H1 (cell line): ENCODE data around the gene RASGRP4. TPM values are rescaled to one million over a fixed set of nuclear protein-coding genes. Genes with fewer than 3 reads are reported as not detected.

ENCODE experiments used
- CTCF ChIA-PET: fragments of 300-600 bp; sonication (Branson Sonifier 250); formaldehyde crosslinking; loops from one replicate; lab custom pipeline; 2021; ENCODE audit not compliant: partially characterized antibody; lab: Charles Lee
- POLR2A ChIA-PET: fragments of 300-600 bp; sonication (Branson Sonifier 250); formaldehyde crosslinking; loops from one replicate; lab custom pipeline; 2021; ENCODE audit warnings: inconsistent platforms; ENCODE audit not compliant: partially characterized antibody; lab: Charles Lee
- DNase-seq, 2 experiments: peaks; one replicate each; pipeline versions ENCODE4 v3.0.0 to v3.0.0-alpha.2; 2010 to 2022; ENCODE audit warnings: low spot score in 2 of 2, low read depth in 1 of 2, mixed read lengths in 1 of 2
- FAIRE-seq: peaks from 2 replicates; lab custom pipeline; 2011; peaks lifted over from hg19 to GRCh38; lab: Jason Lieb, UNC
- H2AFZ ChIP-seq: 2 replicates; pipeline ENCODE4 v1.8.1; 2012; ENCODE audit warnings: low read length, inconsistent platforms
- H2AK5ac ChIP-seq: 2 replicates; pipeline ENCODE4 v1.6.1; 2013; ENCODE audit warnings: low read depth, low read length
- H2BK120ac ChIP-seq: replicated peaks from 2 replicates; pipeline ENCODE3; 2013; ENCODE audit warnings: low read depth, low read length, inconsistent platforms
- H2BK12ac ChIP-seq: 2 replicates; pipeline ENCODE4 v1.6.1; 2013; ENCODE audit warnings: low read depth, low read length
- H2BK15ac ChIP-seq: 2 replicates; pipeline ENCODE4 v1.6.1; 2013; ENCODE audit warnings: low read length
- H2BK20ac ChIP-seq: 2 replicates; pipeline ENCODE4 v1.6.1; 2013; ENCODE audit warnings: low read length
- H2BK5ac ChIP-seq: 2 replicates; pipeline ENCODE4 v1.6.1; 2013; ENCODE audit warnings: low read depth, low read length
- H3K14ac ChIP-seq: 2 replicates; pipeline ENCODE4 v1.6.1; 2013; ENCODE audit warnings: inconsistent platforms; ENCODE audit not compliant: insufficient read length
- H3K18ac ChIP-seq: 2 replicates; pipeline ENCODE4 v1.6.1; 2013; ENCODE audit warnings: low read length; ENCODE audit errors: extremely low read depth
- H3K23ac ChIP-seq: 2 replicates; pipeline ENCODE4 v1.6.1; 2013; ENCODE audit warnings: inconsistent platforms; ENCODE audit not compliant: insufficient read length
- H3K23me2 ChIP-seq: 2 replicates; pipeline ENCODE4 v1.6.1; 2013; ENCODE audit warnings: low read depth, low read length
- H3K27ac ChIP-seq: 2 replicates; pipeline ENCODE4 v1.6.1; 2011; ENCODE audit warnings: low read depth, low read length, inconsistent platforms
- H3K27me3 ChIP-seq, 4 experiments: replicated peaks in 1 of 4; 1 replicate in 1 of 4; 2 replicates in 3 of 4; pipeline versions ENCODE4 v1.6.1 to v1.8.1; 2011 to 2013; ENCODE audit warnings: low read length in 3 of 4, mild to moderate bottlenecking in 3 of 4, inconsistent platforms in 2 of 4, mixed read lengths in 2 of 4, moderate library complexity in 1 of 4; ENCODE audit not compliant: control insufficient read depth in 3 of 4, insufficient read depth in 3 of 4; ENCODE audit errors: extremely low read depth in 1 of 4
- H3K36me3 ChIP-seq, 4 experiments: 2 replicates each; pipeline versions ENCODE4 v1.6.1 to v1.8.1; 2011 to 2013; ENCODE audit warnings: mild to moderate bottlenecking in 4 of 4, low read length in 3 of 4, moderate library complexity in 2 of 4, control low read depth in 1 of 4, inconsistent platforms in 1 of 4; ENCODE audit not compliant: insufficient read depth in 4 of 4, control insufficient read depth in 2 of 4
- H3K4ac ChIP-seq: replicated peaks from 2 replicates; pipeline ENCODE3; 2013; ENCODE audit warnings: low read length, low read depth, mixed read lengths, inconsistent platforms; ENCODE audit not compliant: insufficient read length
- H3K4me1 ChIP-seq, 4 experiments: replicated peaks in 1 of 4; 1 replicate in 1 of 4; 2 replicates in 3 of 4; pipeline versions ENCODE4 v1.6.1 to v1.8.1; 2011 to 2013; ENCODE audit warnings: low read length in 3 of 4, inconsistent platforms in 2 of 4, mixed read lengths in 1 of 4; ENCODE audit not compliant: insufficient read depth in 4 of 4, control insufficient read depth in 3 of 4
- H3K4me2 ChIP-seq, 2 experiments: 2 replicates each; pipeline versions ENCODE4 v1.6.1 to v1.8.1; 2011 to 2013; ENCODE audit warnings: low read depth in 2 of 2, low read length in 2 of 2, control low read depth in 1 of 2, inconsistent platforms in 1 of 2, mild to moderate bottlenecking in 1 of 2; ENCODE audit not compliant: insufficient read depth in 1 of 2
- H3K4me3 ChIP-seq, 4 experiments: fragments of 200-600, 300-600 bp in 1 of 4; sonication (generic), shearing (Covaris generic), sonication (Bioruptor Twin) in 1 of 4; 2 replicates each; pipeline versions ENCODE4 v1.5.1 to v1.8.1; 2011 to 2016; ENCODE audit warnings: low read length in 4 of 4, low read depth in 3 of 4, control low read depth in 2 of 4, inconsistent platforms in 2 of 4, mild to moderate bottlenecking in 2 of 4, mixed read lengths in 1 of 4, moderate library complexity in 1 of 4; ENCODE audit not compliant: insufficient read depth in 2 of 4; ENCODE audit errors: extremely low read depth in 1 of 4
- H3K56ac ChIP-seq: replicated peaks from 2 replicates; pipeline ENCODE3; 2013; ENCODE audit warnings: low read depth, mild to moderate bottlenecking, mixed read lengths, low read length, inconsistent platforms; ENCODE audit not compliant: insufficient read length
- H3K79me1 ChIP-seq: 2 replicates; pipeline ENCODE4 v1.6.1; 2013; ENCODE audit warnings: low read depth, low read length, control low read depth
- H3K79me2 ChIP-seq, 2 experiments: 2 replicates each; pipeline versions ENCODE4 v1.6.1 to v1.8.1; 2012 to 2013; ENCODE audit warnings: low read length in 2 of 2, mild to moderate bottlenecking in 2 of 2, inconsistent platforms in 1 of 2; ENCODE audit not compliant: insufficient read depth in 2 of 2, control insufficient read depth in 1 of 2
- H3K9ac ChIP-seq, 4 experiments: replicated peaks in 1 of 4; 1 replicate in 1 of 4; 2 replicates in 3 of 4; pipeline versions ENCODE4 v1.6.1 to v1.8.1; 2011 to 2013; ENCODE audit warnings: low read depth in 3 of 4, low read length in 3 of 4, control low read depth in 2 of 4, mild to moderate bottlenecking in 2 of 4, moderate library complexity in 2 of 4, inconsistent platforms in 1 of 4; ENCODE audit errors: extremely low read depth in 1 of 4
- H3K9me3 ChIP-seq, 2 experiments: 2 replicates each; pipeline versions ENCODE4 v1.6.1 to v1.8.1; 2012 to 2013; ENCODE audit warnings: mild to moderate bottlenecking in 2 of 2, moderate library complexity in 2 of 2, control low read depth in 1 of 2, inconsistent platforms in 1 of 2, low read depth in 1 of 2, low read length in 1 of 2, mixed read lengths in 1 of 2; ENCODE audit not compliant: insufficient read depth in 2 of 2
- H4K20me1 ChIP-seq, 2 experiments: replicated peaks in 1 of 2; 2 replicates each; pipeline versions ENCODE3 to v1.8.1; 2011 to 2013; ENCODE audit warnings: inconsistent platforms in 2 of 2, low read length in 2 of 2, mild to moderate bottlenecking in 1 of 2; ENCODE audit not compliant: insufficient read depth in 2 of 2, control insufficient read depth in 1 of 2
- H4K5ac ChIP-seq: 2 replicates; pipeline ENCODE4 v1.6.1; 2013; ENCODE audit warnings: low read length, low read depth, mixed read lengths, inconsistent platforms; ENCODE audit not compliant: insufficient read length
- H4K8ac ChIP-seq: 2 replicates; pipeline ENCODE4 v1.8.0; 2013; ENCODE audit warnings: mild to moderate bottlenecking, moderate library complexity, low read length, inconsistent platforms; ENCODE audit not compliant: insufficient read depth; ENCODE audit errors: extremely low read depth
- H4K91ac ChIP-seq: replicated peaks from 2 replicates; pipeline ENCODE3; 2013; ENCODE audit warnings: low read length, mixed read lengths, inconsistent platforms; ENCODE audit not compliant: insufficient read length
- ASH2L ChIP-seq: fragments of 200-600, 300-600 bp; sonication (generic); IDR thresholded peaks from one replicate; pipeline ENCODE4 v1.7.1; 2017; ENCODE audit warnings: low read length
- CBX8 ChIP-seq: fragments of 300-800, 300-1000 bp; sonication (generic); IDR thresholded peaks from 2 replicates; pipeline ENCODE4 v1.7.1; 2016; ENCODE audit warnings: low read depth, low read length, borderline replicate concordance
- CTBP2 ChIP-seq: IDR thresholded peaks from 2 replicates; pipeline ENCODE4 v1.7.0; 2011; ENCODE audit warnings: borderline replicate concordance, mild to moderate bottlenecking, moderate library complexity, mixed read lengths, low read length; ENCODE audit not compliant: insufficient read depth, insufficient read length
- EGR1 ChIP-seq: IDR thresholded peaks from 2 replicates; pipeline ENCODE4 v1.6.1; 2011; ENCODE audit warnings: low read depth, low read length, borderline replicate concordance
- POLR2A ChIP-seq, 2 experiments: IDR thresholded peaks; 1 replicate in 1 of 2; 2 replicates in 1 of 2; pipeline ENCODE4 v1.6.1; 2011; ENCODE audit warnings: low read depth in 2 of 2, low read length in 2 of 2, mild to moderate bottlenecking in 2 of 2; ENCODE audit errors: control extremely low read depth in 1 of 2
- POU5F1 ChIP-seq: IDR thresholded peaks from 2 replicates; pipeline ENCODE4 v1.6.1; 2011; ENCODE audit warnings: low read depth, mild to moderate bottlenecking, low read length, moderate library complexity
- RNF2 ChIP-seq: fragments of 200-900, 300-1000 bp; sonication (generic); IDR thresholded peaks from 2 replicates; pipeline ENCODE4 v1.7.1; 2016; ENCODE audit warnings: borderline replicate concordance, low read depth, mild to moderate bottlenecking, antibody characterized with exemption, low read length; ENCODE audit not compliant: poor library complexity, severe bottlenecking; ENCODE audit errors: missing control alignments
- RXRA ChIP-seq: IDR thresholded peaks from 2 replicates; pipeline ENCODE4 v1.6.1; 2011; ENCODE audit warnings: low read depth, mild to moderate bottlenecking, low read length, moderate library complexity; ENCODE audit not compliant: insufficient read depth
- SIX5 ChIP-seq: IDR thresholded peaks from 2 replicates; pipeline ENCODE4 v1.6.1; 2011; ENCODE audit warnings: mild to moderate bottlenecking, low read depth, low read length
- TCF12 ChIP-seq: IDR thresholded peaks from 2 replicates; pipeline ENCODE4 v1.6.1; 2011; ENCODE audit warnings: low read depth, mild to moderate bottlenecking, low read length
- WGBS, 2 experiments: shearing (Covaris generic) in 1 of 2; methylation state at CpG; one replicate each; pipeline versions ENCODE4 v1.1.6 to v1.1.7; 2013 to 2015; ENCODE audit warnings: low lambda C conversion rate in 2 of 2, mixed read lengths in 2 of 2, inconsistent platforms in 1 of 2, low coverage in 1 of 2, missing lambda C conversion rate in 1 of 2; ENCODE audit not compliant: insufficient replicate concordance in 2 of 2, insufficient coverage in 1 of 2, insufficient read length in 1 of 2; ENCODE audit errors: extremely low coverage in 1 of 2, missing lambda C conversion rate in 1 of 2; 5-methylcytosine and 5-hydroxymethylcytosine counted together
- polyA plus RNA-seq, 7 experiments: library from polyadenylated mRNA; depleted of rRNA in 3 of 7; stranded (reverse) in 5 of 7; unstranded in 2 of 7; fragments of >200 nt in 5 of 7; fragments of 200-250 nt in 2 of 7; gene quantifications; 1 replicate in 5 of 7; 2 replicates in 1 of 7; 4 replicates in 1 of 7; pipeline versions ENCODE4 v1.2.1 to v1.2.3, GENCODE V29; 2011 to 2013; ENCODE audit warnings: missing spikeins in 2 of 7, mixed read lengths in 2 of 7
- total RNA-seq: library from RNA; stranded (reverse); fragmentation: NEBNext Ultra II Directional; extraction: Animal tissue kit (Norgen Biotek cat#: 25700); gene quantifications from 2 replicates; pipeline ENCODE4 v1.2.1, GENCODE V29; 2021
- TF ChIP-seq, protein P1 (sequence below), 3 experiments: IDR thresholded peaks; 1 replicate in 2 of 3; 2 replicates in 1 of 3; pipeline versions ENCODE4 v1.5.1 to v1.6.1; 2011; ENCODE audit warnings: low read length in 3 of 3, mild to moderate bottlenecking in 3 of 3, inconsistent platforms in 2 of 3, low read depth in 1 of 3, moderate library complexity in 1 of 3; ENCODE audit not compliant: insufficient read depth in 1 of 3; ENCODE audit errors: control extremely low read depth in 1 of 3

RASGRP4 gene
- total and polyA plus RNA-seq, 2 of the 8 experiments (the other 6 are each of a cell fraction or from before 2014, with no cell fraction given), result 1.9 to 3.1 TPM

DNA sequence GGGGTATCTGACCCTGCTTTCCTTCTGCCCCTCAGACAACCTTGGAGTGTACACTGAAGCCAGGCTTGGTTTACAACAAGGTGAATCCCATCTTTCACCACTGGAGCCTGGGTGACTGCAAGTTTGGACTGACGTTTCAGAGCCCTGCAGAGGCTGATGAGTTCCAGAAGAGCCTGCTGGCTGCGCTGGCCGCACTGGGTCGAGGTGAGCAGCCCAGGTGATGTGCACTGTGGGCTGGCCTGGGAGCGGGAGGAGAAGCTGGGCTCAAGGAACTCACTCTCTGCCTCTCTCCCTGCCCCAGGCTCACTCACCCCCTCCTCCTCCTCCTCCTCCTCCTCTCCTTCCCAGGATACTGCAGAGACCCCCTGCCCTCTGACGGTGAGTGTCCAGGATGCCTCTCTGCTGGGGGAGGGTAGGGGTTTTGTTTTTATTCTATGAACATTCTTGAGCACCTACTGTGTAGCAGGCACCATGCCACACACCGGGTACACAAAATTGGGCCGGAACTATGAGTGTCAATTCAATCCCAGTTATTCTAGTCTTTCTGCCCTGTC lies 34.0 kb downstream of the RASGRP4 start:
- Histone ChIP-seq H2BK20ac (no peak overlapping the region), H3K4me3 (no peak overlapping the region), H3K14ac (no peak overlapping the region), H3K4me2 (0 out of 4 replicates have a peak overlapping the region, but pooled peaks of 1 of the 2 experiments have one; percentile 5), H3K18ac (no peak overlapping the region), H2AK5ac (no peak overlapping the region), H2AFZ (no peak overlapping the region), H3K79me1 (peaks cover 4% of the 10 kb centered on the region; the same call in 1 of the 2 replicates), H3K36me3 (peaks cover 2 to 20% (median 5%) of the 10 kb centered on the region in 4 experiments; a peak in 2 of 8 replicates), H3K56ac (no peak overlapping the region), H2BK12ac (no peak overlapping the region), H4K91ac (no peak overlapping the region), H3K4ac (no peak overlapping the region), H3K23ac (no peak overlapping the region), H2BK15ac (no peak overlapping the region), H4K5ac (no peak overlapping the region), H2BK120ac (no peak overlapping the region), H3K9me3 (no peaks in the 10 kb centered on the region), H4K20me1 (peaks cover 0 to 3% of the 10 kb centered on the region in 2 experiments), H4K8ac (no peak overlapping the region), H3K27ac (no peak overlapping the region), H3K23me2 (peaks cover 12% of the 10 kb centered on the region), H3K9ac (no peak overlapping the region), H3K79me2 (peaks cover 0 to 7% of the 10 kb centered on the region in 2 experiments; a peak in 2 of 4 replicates), H2BK5ac (no peak overlapping the region; the same call in 1 of the 2 replicates), H3K4me1 (peaks cover 7 to 18% (median 12%) of the 10 kb centered on the region in 4 experiments), H3K27me3 (peaks cover 0 to 9% (median under 1%) of the 10 kb centered on the region in 4 experiments; a peak in 4 of 7 replicates)
- ChIA-PET CTCF (no interaction called here), POLR2A (no interaction called here)
- no peak for DNase-seq
- FAIRE-seq, result no peak
- 79% methylated on average over 8 of the region's 8 CpGs; no CpG with 5 or more reads in 1 of the 2 experiments for WGBS, 2 experiments
- TF ChIP-seq ASH2L (no peak), CTBP2 (no peak), RXRA (no peak), EGR1 (no peak), POU5F1 (no peak), CBX8 (no peak), RNF2 (no peak), SIX5 (no peak), TCF12 (no peak), POLR2A (IDR thresholded peaks at IDR 0.05; ENCODE audit: control extremely low read depth in 1 of 2, low read depth in 2 of 2, low read length in 2 of 2) (no peak)
- TF ChIP-seq, protein P1, sequence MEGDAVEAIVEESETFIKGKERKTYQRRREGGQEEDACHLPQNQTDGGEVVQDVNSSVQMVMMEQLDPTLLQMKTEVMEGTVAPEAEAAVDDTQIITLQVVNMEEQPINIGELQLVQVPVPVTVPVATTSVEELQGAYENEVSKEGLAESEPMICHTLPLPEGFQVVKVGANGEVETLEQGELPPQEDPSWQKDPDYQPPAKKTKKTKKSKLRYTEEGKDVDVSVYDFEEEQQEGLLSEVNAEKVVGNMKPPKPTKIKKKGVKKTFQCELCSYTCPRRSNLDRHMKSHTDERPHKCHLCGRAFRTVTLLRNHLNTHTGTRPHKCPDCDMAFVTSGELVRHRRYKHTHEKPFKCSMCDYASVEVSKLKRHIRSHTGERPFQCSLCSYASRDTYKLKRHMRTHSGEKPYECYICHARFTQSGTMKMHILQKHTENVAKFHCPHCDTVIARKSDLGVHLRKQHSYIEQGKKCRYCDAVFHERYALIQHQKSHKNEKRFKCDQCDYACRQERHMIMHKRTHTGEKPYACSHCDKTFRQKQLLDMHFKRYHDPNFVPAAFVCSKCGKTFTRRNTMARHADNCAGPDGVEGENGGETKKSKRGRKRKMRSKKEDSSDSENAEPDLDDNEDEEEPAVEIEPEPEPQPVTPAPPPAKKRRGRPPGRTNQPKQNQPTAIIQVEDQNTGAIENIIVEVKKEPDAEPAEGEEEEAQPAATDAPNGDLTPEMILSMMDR (IDR thresholded peaks at IDR 0.05; ENCODE audit: control extremely low read depth in 1 of 3, insufficient read depth in 1 of 3, low read depth in 1 of 3, low read length in 3 of 3), result no peak
